Heart left ventricle (tissue), 16 donors: ENCODE results near the gene CAMTA1. TPM values are rescaled to one million over a fixed set of nuclear protein-coding genes. Genes with fewer than 3 reads are reported as not detected.
A peak's percentile ranks its signal among the peaks of the same experiment; 100 is the strongest.
"Not testable (repeated sequence)": the region's sequence is repeated elsewhere in the genome, so short reads cannot be mapped to it uniquely, and the experiment has no call there.

Source experiments
- ATAC-seq, 4 donors: fragments of 200-7000 bp; cut with Tn5 transposase; one replicate each; pipeline ENCODE4 v1.9.1; 2020 to 2022; ENCODE audit warnings: moderate library complexity in 4 of 4, mild to moderate bottlenecking in 3 of 4, moderate number of reproducible peaks in 1 of 4
- DNase-seq, 5 donors: peaks; one replicate each; pipeline ENCODE4 v3.0.0-alpha.2; 2020
- H3K27ac ChIP-seq, 12 donors: fragments of 200-600 bp; sonication (generic) in 4 of 12; one replicate each; pipeline versions ENCODE4 v1.5.0 to v1.8.0; 2016 to 2022; ENCODE audit warnings: mild to moderate bottlenecking in 2 of 12
- H3K27me3 ChIP-seq, 9 donors: fragments of 200-600 bp; sonication (generic) in 2 of 9; one replicate each; pipeline versions ENCODE4 v1.5.1 to v1.8.0; 2016 to 2022; ENCODE audit warnings: mild to moderate bottlenecking in 3 of 9
- H3K36me3 ChIP-seq, 9 donors: fragments of 200-600 bp; sonication (generic) in 2 of 9; one replicate each; pipeline versions ENCODE4 v1.5.0 to v1.8.0; 2018 to 2022; ENCODE audit warnings: mild to moderate bottlenecking in 2 of 9
- H3K4me1 ChIP-seq, 12 donors: fragments of 200-600 bp; sonication (generic) in 4 of 12; one replicate each; pipeline versions ENCODE4 v1.5.0 to v1.8.0; 2016 to 2022; ENCODE audit warnings: mild to moderate bottlenecking in 3 of 12
- H3K4me3 ChIP-seq, 12 donors: fragments of 200-600 bp; sonication (generic) in 4 of 12; one replicate each; pipeline versions ENCODE4 v1.5.0 to v1.8.0; 2017 to 2022; ENCODE audit warnings: mild to moderate bottlenecking in 9 of 12, moderate library complexity in 4 of 12
- H3K9me3 ChIP-seq, 12 donors: fragments of 200-600 bp; sonication (generic) in 4 of 12; one replicate each; pipeline versions ENCODE4 v1.5.0 to v1.8.0; 2016 to 2022; ENCODE audit warnings: mild to moderate bottlenecking in 1 of 12
- POLR2A ChIP-seq, 2 donors: fragments of 450-650 bp; IDR thresholded peaks; one replicate each; pipeline ENCODE4 v1.6.1; 2017; ENCODE audit warnings: antibody characterized with exemption in 2 of 2, mild to moderate bottlenecking in 2 of 2, moderate library complexity in 2 of 2
- WGBS, 4 donors: extraction: QIAGEN DNeasy Blood & Tissue Kit in 2 of 4; methylation state at CpG; one replicate each; pipeline versions ENCODE4 v1.1.5 to v1.1.7; 2013 to 2018; 5-methylcytosine and 5-hydroxymethylcytosine counted together
- intact Hi-C, 10 donors: fragments of 100-400 bp; cut with DNase I; formaldehyde crosslinking; loops; one replicate each; pipeline versions ENCODE4 v1.11.1 to v1.14.2; 2022
- polyA plus RNA-seq, 2 donors: library from polyadenylated mRNA; stranded (reverse); fragments of 200-250 nt; gene quantifications; one replicate each; pipeline ENCODE4 v1.2.3, GENCODE V29; 2013
- total RNA-seq, 9 donors: library from RNA; depleted of rRNA in 2 of 9; stranded (reverse); fragments of >200 nt in 2 of 9; fragmentation: NEBNext Ultra II Directional in 3 of 9; extraction: Animal tissue kit (Norgen Biotek cat#: 25700) in 3 of 9; gene quantifications; one replicate each; pipeline versions ENCODE4 v1.1.0 to v1.2.4, GENCODE V29; 2016 to 2023
- TF ChIP-seq, protein P1 (sequence below), 12 donors: fragments of 200-600 bp; sonication (generic) in 4 of 12; IDR thresholded peaks; one replicate each; pipeline versions ENCODE4 v1.5.0 to v1.8.0; 2018 to 2022; ENCODE audit warnings: antibody characterized with exemption in 12 of 12, mild to moderate bottlenecking in 5 of 12
- donor health status: ischemic (EF 13 %, LVEDD 7.1; RV severe dilation, severe dysfunction).
- donor health status: healthy with polysubstance abuse.
- donor health status: DM: no; HTN: yes; CAD: no.
- donor health status: DM: no; HTN: no; CAD: no.
- donor health status: ischemic (EF 25% LVEDD 6.9; RV normal size, moderate dysfunction).
- donor health status: ischemic (EF 25% LVEDD 5.7; RV mildly dilated, moderate dysfunction).
- donor health status: healthy.
- donor health status: DM: yes; HTN: yes; CAD: no.
- donor health status: ischemic (EF 35%, LVEDD 5.7; RV mildly dilated, moderate dysfunction).
- donor health status: nonischemic (EF 11% LVEDD 7.7; RV severe dilation, severe dysfunction).
- donor health status: DM: yes; HTN: yes; CAD: no.
- donor health status: PGD.
- donor health status: ischemic (EF 29% LVEDD 5.4; RV normal size, mild dysfunction).
- donor health status: nonischemic (EF 23%, LVEDD 6.1; RV moderate dilation, normal function).

CAMTA1 gene
- total and polyA plus RNA-seq, 11 donors, result 114 to 303 (median 137) TPM

GRCh38 chr1:7379441-7379971, 594.3 kb downstream of the CAMTA1 start:
- peak overlapping the region in 2 of 12 donors; percentile 9 to 58 for H3K27ac ChIP-seq
- no peaks in the 10 kb centered on the region for H3K36me3 ChIP-seq
- DNase-seq (peak in 1 of 5 donors; percentile 8), ATAC-seq (no peak)
- TF ChIP-seq POLR2A (IDR thresholded peaks at IDR 0.05), result no peak
- TF ChIP-seq, protein P1, sequence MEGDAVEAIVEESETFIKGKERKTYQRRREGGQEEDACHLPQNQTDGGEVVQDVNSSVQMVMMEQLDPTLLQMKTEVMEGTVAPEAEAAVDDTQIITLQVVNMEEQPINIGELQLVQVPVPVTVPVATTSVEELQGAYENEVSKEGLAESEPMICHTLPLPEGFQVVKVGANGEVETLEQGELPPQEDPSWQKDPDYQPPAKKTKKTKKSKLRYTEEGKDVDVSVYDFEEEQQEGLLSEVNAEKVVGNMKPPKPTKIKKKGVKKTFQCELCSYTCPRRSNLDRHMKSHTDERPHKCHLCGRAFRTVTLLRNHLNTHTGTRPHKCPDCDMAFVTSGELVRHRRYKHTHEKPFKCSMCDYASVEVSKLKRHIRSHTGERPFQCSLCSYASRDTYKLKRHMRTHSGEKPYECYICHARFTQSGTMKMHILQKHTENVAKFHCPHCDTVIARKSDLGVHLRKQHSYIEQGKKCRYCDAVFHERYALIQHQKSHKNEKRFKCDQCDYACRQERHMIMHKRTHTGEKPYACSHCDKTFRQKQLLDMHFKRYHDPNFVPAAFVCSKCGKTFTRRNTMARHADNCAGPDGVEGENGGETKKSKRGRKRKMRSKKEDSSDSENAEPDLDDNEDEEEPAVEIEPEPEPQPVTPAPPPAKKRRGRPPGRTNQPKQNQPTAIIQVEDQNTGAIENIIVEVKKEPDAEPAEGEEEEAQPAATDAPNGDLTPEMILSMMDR (IDR thresholded peaks at IDR 0.05), result no peak
- H3K27me3 ChIP-seq, result peaks cover 0 to 2% (median 0%) of the 10 kb centered on the region in 9 donors
- intact Hi-C loops, result loop anchor here in 1 of 10 donors (10.0 kb wide), 1 partner anchor 85 kb away; no protein-coding TSS in a partner anchor
- WGBS, 4 donors, result 46 to 59% (median 50%) methylated on average over 18 of the region's 18 CpGs
- peaks cover 0 to 4% (median 0%) of the 10 kb centered on the region in 12 donors for H3K9me3 ChIP-seq
- H3K4me3 ChIP-seq, result no peak overlapping the region
- peaks cover 0 to 17% (median 4%) of the 10 kb centered on the region in 12 donors for H3K4me1 ChIP-seq

DNA sequence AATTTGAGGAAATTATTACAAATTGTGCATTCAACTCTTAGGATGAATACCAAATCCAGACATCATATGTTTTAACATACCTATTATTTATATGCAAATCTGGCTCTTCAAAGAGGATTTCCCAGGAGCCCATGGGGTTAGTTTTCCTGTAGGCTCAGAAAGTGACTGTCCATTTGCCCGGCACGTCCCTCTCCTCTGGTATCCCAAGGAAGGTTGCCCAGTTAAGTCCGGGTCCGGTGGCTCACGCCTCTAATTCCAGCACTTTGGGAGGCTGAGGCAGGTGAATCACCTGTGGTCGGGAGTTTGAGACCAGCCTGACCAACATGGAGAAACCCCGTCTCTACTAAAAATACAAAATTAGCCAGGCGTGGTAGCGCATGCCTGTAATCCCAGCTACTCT, 594.8 kb downstream of the CAMTA1 start:
- H3K36me3 ChIP-seq, ATAC-seq, H3K9me3 ChIP-seq, H3K27me3 ChIP-seq, intact Hi-C loops, H3K4me3 ChIP-seq: not testable (repeated sequence)
- 91 to 99% (median 96%) methylated on average over 9 of the region's 9 CpGs for WGBS, 4 donors
- H3K27ac ChIP-seq, result peak overlapping the region in 1 of 12 donors; percentile 58
- peaks cover 0 to 17% (median 4%) of the 10 kb centered on the region in 12 donors for H3K4me1 ChIP-seq
- DNase-seq, result peak in 1 of 5 donors; percentile 6

GRCh38 chr1:7380712-7381111, 595.5 kb downstream of the CAMTA1 start:
- Histone ChIP-seq H3K36me3 (no peaks in the 10 kb centered on the region), H3K27me3 (peaks cover 0 to 2% (median 0%) of the 10 kb centered on the region in 9 donors), H3K9me3 (peaks cover 0 to 4% (median 0%) of the 10 kb centered on the region in 12 donors), H3K27ac (peak overlapping the region in 1 of 12 donors; percentile 58), H3K4me3 (no peak overlapping the region), H3K4me1 (peaks cover 0 to 17% (median 4%) of the 10 kb centered on the region in 12 donors)
- TF ChIP-seq POLR2A (IDR thresholded peaks at IDR 0.05), result no peak
- TF ChIP-seq, protein P1 (IDR thresholded peaks at IDR 0.05), result no peak
- intact Hi-C loops, result no loop called here
- peak in 1 of 4 donors; percentile 37 for ATAC-seq
- 55 to 72% (median 67%) methylated on average over 3 of the region's 3 CpGs for WGBS, 4 donors
- peak in 1 of 5 donors; percentile 6 for DNase-seq

- 59 to 63% (median 61%) methylated on average over 3 of the region's 3 CpGs for WGBS, 4 donors
- H3K27me3 ChIP-seq, H3K36me3 ChIP-seq, intact Hi-C loops, H3K4me3 ChIP-seq, H3K27ac ChIP-seq, ATAC-seq, DNase-seq, H3K9me3 ChIP-seq: not testable (repeated sequence)
- peaks cover 0 to 15% (median 1%) of the 10 kb centered on the region in 12 donors for H3K4me1 ChIP-seq
These were observed 596.5 kb downstream of the CAMTA1 start for GRCh38 chr1:7381729-7382128.

GRCh38 chr1:7382971-7383370, 597.7 kb downstream of the CAMTA1 start:
- ATAC-seq, result no peak
- no peaks in the 10 kb centered on the region for H3K36me3 ChIP-seq
- peak in 1 of 5 donors; percentile 3 for DNase-seq
- H3K27me3 ChIP-seq, result peaks cover 0 to 2% (median 0%) of the 10 kb centered on the region in 9 donors
- peaks cover 0 to 20% (median 5%) of the 10 kb centered on the region in 12 donors for H3K4me1 ChIP-seq
- no peak overlapping the region for H3K4me3 ChIP-seq
- WGBS, 4 donors, result 75 to 89% (median 76%) methylated on average over 6 of the region's 6 CpGs
- intact Hi-C loops, result no loop called here
- TF ChIP-seq POLR2A (IDR thresholded peaks at IDR 0.05), result no peak
- TF ChIP-seq, protein P1 (IDR thresholded peaks at IDR 0.05), result no peak
- H3K27ac ChIP-seq, result no peak overlapping the region
- peaks cover 0 to 4% (median 0%) of the 10 kb centered on the region in 12 donors for H3K9me3 ChIP-seq
